Measurements from ENCODE around the gene STRADA. TPM values are rescaled to one million over a fixed set of nuclear protein-coding genes. Genes with fewer than 3 reads are reported as not detected.

The STRADA gene
- total RNA-seq, 3 donors from 2014 or later, result 35.8 to 37.7 (median 35.9) TPM

DNA sequence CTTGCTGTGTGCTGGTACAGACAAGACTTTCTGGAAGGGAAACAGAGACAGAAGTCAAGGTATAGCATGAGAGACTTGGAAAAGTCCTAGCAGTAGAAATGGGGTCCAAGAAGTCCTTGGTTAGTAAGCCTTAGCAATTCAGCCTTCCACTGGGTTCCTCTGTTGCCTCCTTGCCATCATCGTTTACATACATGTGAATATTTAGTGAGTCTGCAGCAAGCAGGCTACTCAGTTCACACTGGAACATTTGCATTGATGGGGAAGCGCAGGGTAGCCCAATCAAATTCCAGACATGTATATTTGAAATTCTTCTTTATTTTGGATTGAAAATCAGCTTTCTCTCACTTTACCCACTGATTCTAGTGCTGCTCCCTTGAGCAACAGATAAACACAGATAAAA is 68.7 kb downstream of the STRADA start:
- Mint-ChIP-seq H3K27me3 (ENCODE audit: low read depth) (no peaks in the 10 kb centered on the region), H3K4me3 (no peak overlapping the region), H3K36me3 (ENCODE audit: insufficient read depth) (peaks cover 21% of the 10 kb centered on the region), H3K9me3 (no peaks in the 10 kb centered on the region), H3K4me1 (ENCODE audit: low read depth) (peaks cover 14% of the 10 kb centered on the region)
- ATAC-seq, result no peak
- DNase-seq, result no peak

DNA sequence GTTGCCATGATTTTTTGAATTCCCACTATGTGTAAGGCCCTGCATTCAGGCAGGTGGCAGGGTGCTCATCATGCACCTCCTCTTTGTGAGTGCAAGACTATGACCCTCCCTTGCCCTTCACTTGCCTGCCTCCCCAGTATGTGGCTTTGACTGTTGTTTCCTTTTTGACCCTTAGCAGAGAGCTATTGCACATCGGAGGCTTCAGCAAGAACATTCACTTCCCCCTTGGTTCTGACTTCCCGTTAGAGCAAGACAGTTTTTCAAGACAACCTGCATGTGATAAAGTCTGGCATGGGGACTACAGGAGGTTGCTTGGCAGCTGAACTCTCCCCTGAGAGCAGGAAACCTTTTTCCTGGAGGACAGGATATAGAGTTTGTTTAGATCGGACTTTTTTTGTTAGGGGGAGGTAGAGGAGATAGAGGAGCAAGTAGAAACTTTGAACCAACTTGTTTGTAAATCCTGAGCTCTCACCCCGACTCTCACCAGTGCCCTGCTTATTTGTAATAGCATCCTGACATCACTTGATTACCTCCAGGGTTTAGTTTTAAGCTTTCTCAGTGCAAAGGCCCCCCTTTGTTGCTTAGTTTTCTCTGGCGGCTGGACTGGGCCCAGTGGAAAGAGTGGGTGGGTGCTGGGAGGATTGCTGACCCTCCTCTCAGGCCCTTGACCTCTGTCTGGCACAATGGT is 75.9 kb downstream of the STRADA start:
- H3K4me1 Mint-ChIP-seq (ENCODE audit: low read depth), result peaks cover 11% of the 10 kb centered on the region
- no peak for ATAC-seq
- H3K27me3 Mint-ChIP-seq (ENCODE audit: low read depth), result no peaks in the 10 kb centered on the region
- peaks cover 27% of the 10 kb centered on the region for H3K36me3 Mint-ChIP-seq (ENCODE audit: insufficient read depth)
- H3K4me3 Mint-ChIP-seq, result no peak overlapping the region
- H3K9me3 Mint-ChIP-seq, result no peaks in the 10 kb centered on the region
- no peak for DNase-seq

DNA sequence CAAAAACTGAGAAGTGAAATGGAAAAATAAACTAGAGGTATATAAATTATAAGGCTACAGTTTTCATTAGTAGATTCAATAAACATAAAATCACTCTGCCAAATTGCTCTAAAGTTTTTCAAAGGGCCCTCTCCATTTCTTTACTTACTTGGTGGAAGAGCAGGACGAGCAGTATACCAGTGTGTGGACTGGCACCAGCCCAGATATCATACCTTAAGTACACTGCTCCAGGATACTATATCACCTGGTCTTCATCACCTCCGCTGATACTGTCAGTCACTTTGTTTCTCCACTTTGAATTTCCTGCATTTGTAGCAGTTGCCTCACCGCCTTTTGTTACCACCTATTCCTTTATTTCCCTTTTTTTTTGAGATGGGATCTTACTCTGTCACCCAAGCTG is 81.7 kb downstream of the STRADA start:
- Mint-ChIP-seq H3K9me3 (no peaks in the 10 kb centered on the region), H3K4me1 (ENCODE audit: low read depth) (peaks cover 5% of the 10 kb centered on the region), H3K36me3 (ENCODE audit: insufficient read depth) (peaks cover 27% of the 10 kb centered on the region), H3K4me3 (no peak overlapping the region), H3K27me3 (ENCODE audit: low read depth) (no peaks in the 10 kb centered on the region)
- DNase-seq (no peak), ATAC-seq (no peak)

DNA sequence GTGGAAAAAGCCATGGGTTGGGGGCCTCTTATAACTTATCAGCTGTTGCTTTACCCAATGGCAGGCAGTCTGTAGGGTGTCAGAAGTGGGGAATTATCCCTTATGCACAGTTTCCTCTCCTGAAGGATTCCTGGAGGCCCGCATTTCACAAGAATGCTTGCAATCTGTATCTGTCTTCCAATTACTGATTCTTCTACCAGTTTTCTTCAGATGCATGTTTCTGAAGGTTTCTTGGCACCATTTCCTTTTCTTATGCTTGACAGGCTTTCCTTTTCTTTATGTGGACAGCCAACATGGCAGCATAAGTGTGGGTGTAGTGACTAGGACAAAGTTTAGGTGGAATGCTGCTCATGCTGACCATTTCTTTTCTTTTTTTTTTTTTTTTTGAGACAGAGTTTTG is 83.2 kb downstream of the STRADA start:
- Mint-ChIP-seq H3K9me3 (no peaks in the 10 kb centered on the region), H3K27me3 (ENCODE audit: low read depth) (no peaks in the 10 kb centered on the region), H3K4me1 (ENCODE audit: low read depth) (peaks cover 1% of the 10 kb centered on the region), H3K36me3 (ENCODE audit: insufficient read depth) (peaks cover 25% of the 10 kb centered on the region), H3K4me3 (no peak overlapping the region)
- DNase-seq, result no peak
- ATAC-seq, result no peak

DNA sequence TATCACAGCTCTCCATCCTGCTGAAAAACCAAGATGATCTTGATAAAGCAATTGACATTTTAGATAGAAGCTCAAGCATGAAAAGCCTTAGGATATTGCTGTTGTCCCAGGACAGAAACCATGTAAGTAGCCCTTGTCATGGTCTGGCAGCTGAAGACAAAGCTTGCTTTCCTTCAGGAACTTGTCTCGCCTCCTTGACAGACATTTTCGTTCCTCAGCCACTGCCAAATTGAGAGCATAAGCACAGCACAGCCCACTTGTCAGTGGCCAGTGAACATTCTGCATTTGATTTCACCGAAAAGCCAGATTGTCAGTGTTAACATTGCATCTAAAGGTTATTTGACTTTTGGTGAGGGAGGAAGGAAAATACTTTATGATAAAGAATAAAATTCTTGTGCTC is 83.8 kb downstream of the STRADA start:
- ATAC-seq, result no peak
- Mint-ChIP-seq H3K27me3 (ENCODE audit: low read depth) (no peaks in the 10 kb centered on the region), H3K36me3 (ENCODE audit: insufficient read depth) (peaks cover 28% of the 10 kb centered on the region), H3K4me1 (ENCODE audit: low read depth) (peaks cover 1% of the 10 kb centered on the region), H3K9me3 (no peaks in the 10 kb centered on the region), H3K4me3 (no peak overlapping the region)
- no peak for DNase-seq

DNA sequence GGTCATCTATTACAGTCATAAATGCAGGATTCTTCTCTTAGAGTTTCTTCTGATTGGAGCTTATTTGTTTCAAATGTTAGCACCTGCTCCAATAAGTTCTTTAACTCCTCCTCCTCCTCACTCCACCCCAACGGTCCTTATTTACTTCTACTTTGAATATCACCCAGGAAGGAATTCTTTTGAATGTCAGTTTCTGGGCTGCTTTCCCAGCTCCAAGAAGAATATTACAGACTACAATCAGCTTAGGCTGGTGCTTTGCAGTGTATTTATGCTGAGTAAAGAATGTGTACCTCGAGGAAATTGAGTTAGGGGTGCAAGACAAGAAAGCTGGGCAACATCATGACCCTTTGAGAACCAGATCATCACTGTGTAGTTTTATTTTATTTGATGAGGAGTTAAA is 88.5 kb downstream of the STRADA start:
- Mint-ChIP-seq H3K4me1 (ENCODE audit: low read depth) (peaks cover 8% of the 10 kb centered on the region), H3K36me3 (ENCODE audit: insufficient read depth) (peaks cover 34% of the 10 kb centered on the region), H3K4me3 (no peak overlapping the region), H3K9me3 (no peaks in the 10 kb centered on the region), H3K27me3 (ENCODE audit: low read depth) (no peaks in the 10 kb centered on the region)
- no peak for DNase-seq
- no peak for ATAC-seq

Other genes with a start within 250 kb of the STRADA start
- gene KCNH6, start 218.4 kb downstream of the STRADA start, total RNA-seq, result not detected
- 10 to 100 TPM; 82.1 to 89.7 (median 86.0) TPM for gene DCAF7, start 191.3 kb downstream of the STRADA start, total RNA-seq
- gene TACO1, start 140.9 kb downstream of the STRADA start, total RNA-seq, result 10 to 100 TPM; 38.9 to 47.0 (median 40.7) TPM
- 10 to 100 TPM; 17.9 to 21.6 (median 17.9) TPM for gene MAP3K3, start 119.4 kb downstream of the STRADA start, total RNA-seq
- 100 to 1,000 TPM; 119 to 169 (median 146) TPM for gene LIMD2, start 41.7 kb downstream of the STRADA start, total RNA-seq
- 100 to 1,000 TPM in 2 of 3 donors, 10 to 100 TPM in 1; 99.5 to 103 (median 102) TPM for gene CCDC47, start 31.8 kb upstream of the STRADA start, total RNA-seq
- gene DDX42, start 32.4 kb upstream of the STRADA start, total RNA-seq, result 100 to 1,000 TPM in 1 of 3 donors, 10 to 100 TPM in 2; 95.1 to 112 (median 95.3) TPM
- gene PSMC5, start 85.6 kb upstream of the STRADA start, total RNA-seq, result 100 to 1,000 TPM; 272 to 298 (median 280) TPM
- gene FTSJ3, start 85.9 kb upstream of the STRADA start, total RNA-seq, result 100 to 1,000 TPM; 123 to 169 (median 157) TPM
- 10 to 100 TPM; 81.4 to 87.9 (median 83.8) TPM for gene SMARCD2, start 100.9 kb upstream of the STRADA start, total RNA-seq
- gene CSH2, start 131.9 kb upstream of the STRADA start, total RNA-seq, result not detected
- gene GH2, start 140.1 kb upstream of the STRADA start, total RNA-seq, result not detected
- gene CSH1, start 154.8 kb upstream of the STRADA start, total RNA-seq, result not detected
- not detected for gene CSHL1, start 169.5 kb upstream of the STRADA start, total RNA-seq
- gene GH1, start 177.0 kb upstream of the STRADA start, total RNA-seq, result not detected
- gene CD79B, start 190.5 kb upstream of the STRADA start, total RNA-seq, result 10 to 100 TPM; 15.3 to 21.6 (median 17.1) TPM
- under 1 TPM in 2 of 3 donors, not detected in 1; 0.05 to 0.14 TPM for gene SCN4A, start 231.1 kb upstream of the STRADA start, total RNA-seq